NCI-H1694 (cell line): ENCODE data around the gene LTBP1.
"Not testable (repeated sequence)": the region's sequence is repeated elsewhere in the genome, so short reads cannot be mapped to it uniquely, and the experiment has no call there.

Experiments
- DNase-seq: peaks from one replicate; lab custom pipeline; 2025; lab: John Stamatoyannopoulos, UW

Gene LTBP1

DNA sequence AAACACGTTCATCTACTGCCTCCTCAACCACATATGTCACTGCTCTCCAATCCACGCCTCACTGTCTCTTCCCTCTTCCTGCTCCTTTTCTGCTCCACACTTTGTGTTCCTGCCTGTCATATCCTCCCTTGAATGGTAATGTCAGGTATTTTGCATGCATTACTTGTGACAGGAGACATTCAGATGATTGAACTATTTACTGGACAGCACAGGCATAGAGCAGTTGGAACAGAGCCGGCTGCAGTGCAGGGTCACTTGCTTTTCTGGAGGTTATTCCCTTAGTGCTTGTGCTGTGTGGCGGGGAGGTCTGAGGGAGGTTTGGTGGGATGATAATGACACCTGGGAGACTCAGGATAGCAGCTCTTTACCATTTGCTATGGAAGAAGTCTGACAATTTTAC is 93.8 kb downstream of the LTBP1 start:
- no peak for DNase-seq

DNA sequence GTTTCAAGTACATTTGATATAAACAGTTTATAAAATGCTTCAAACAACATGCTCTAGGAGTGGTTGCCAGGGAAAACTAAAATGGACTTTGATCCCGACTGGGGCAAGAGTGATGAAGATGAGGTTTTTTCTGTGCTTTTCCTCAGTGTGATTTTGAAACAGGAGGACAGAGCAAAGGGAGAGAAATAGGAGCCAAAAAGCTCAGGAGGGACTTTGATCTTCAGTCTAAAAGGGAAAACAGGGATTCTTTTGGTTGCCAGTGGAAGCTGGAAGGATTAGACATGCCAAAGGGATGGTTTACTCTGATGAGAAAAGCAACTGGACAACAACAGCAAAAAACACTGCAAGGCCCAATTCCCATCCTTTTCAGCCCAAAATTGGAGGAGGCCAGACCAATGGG is 95.5 kb downstream of the LTBP1 start:
- DNase-seq = no peak

DNA sequence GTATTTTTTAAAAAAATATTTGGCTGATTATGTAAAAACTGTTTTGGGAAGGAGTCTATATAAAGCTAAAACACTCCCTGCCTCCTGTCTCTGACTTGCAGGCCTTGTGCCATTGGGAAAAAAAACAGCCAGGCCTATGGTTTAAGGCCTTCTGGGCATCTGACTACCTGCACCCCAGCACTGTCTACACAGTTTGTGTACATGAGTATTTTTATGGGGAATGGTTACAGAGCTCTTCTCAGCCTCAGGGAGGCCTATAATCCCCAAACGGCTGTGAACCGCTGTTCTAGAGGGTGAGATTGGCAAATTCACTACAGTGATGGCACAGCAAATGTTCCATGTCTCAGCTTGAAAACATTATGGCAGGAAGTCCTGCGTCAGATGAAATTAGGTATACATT is 96.1 kb downstream of the LTBP1 start:
- no peak for DNase-seq

DNA sequence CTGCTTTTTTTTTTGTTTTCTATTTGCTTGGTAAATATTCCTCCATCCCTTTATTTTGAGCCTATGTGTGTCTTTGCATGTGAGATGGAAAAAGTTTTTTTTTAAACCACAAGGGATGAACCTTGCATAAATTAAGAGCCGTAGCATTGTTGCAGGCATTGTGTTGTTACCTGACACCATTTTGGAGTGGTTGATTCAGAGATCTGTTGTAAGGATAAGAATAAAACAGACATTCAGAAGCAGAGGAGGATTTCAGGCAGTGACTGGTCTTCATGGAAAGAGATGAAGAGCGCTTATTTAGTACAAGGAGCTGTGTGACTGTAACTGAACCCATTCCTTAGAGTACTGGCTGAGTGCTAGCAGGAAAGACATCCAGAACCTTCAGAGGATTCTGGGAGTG is 101.2 kb downstream of the LTBP1 start:
- DNase-seq = no peak

DNA sequence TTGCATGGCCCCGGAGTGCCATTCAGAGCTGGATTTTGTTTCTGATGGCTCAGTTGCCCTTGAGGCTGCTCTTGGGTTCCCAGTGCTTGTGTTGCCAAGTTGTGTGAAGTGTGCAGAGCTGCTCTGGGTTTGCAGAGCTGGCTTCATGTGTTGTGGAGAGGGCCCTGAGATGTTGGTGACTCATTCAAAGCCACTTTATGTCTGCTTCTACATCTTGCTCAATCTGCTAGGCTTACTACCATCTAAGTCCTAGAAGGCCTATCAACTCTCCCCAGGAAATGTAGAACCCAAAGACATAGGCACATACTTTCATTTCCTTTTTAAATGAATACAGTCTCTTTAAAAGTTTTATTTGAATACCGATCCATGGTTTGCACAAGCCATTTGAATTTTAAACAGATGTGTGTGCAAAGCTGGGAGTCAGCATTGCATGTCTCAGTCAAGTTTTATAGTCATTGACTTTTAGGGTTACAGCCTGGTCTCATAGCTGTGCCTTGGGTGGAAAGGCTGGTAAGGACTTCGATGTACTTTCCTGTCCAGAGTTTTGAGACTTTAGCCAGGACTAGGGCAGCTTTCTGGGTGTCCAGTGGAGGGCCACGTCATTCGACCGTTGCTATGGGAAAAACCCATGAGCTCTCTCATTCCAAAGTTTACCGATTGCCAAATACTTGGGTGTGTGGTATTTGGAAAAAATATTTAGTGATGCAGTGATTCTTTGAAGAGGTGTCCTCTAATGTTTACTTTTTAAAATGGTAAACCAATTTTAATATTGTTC is 105.0 kb downstream of the LTBP1 start:
- no peak for DNase-seq

DNA sequence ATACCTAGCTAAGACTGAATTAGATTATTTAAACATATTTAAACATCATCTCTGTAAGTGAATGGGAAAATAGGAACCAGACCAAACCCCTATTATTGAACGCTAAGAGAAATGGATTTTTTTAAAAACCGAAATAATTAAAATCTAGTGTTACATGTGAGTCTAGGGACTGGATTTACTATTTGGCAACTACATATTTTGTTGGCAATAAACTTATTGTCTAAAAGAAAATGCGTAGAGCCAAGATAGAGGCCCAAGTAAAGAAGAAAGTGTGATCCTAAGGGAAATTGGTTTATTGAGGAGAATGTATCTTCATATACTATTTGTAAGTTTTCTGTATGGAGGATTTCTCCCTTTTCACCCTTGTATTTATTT is 105.6 kb downstream of the LTBP1 start:
- DNase-seq = no peak

DNA sequence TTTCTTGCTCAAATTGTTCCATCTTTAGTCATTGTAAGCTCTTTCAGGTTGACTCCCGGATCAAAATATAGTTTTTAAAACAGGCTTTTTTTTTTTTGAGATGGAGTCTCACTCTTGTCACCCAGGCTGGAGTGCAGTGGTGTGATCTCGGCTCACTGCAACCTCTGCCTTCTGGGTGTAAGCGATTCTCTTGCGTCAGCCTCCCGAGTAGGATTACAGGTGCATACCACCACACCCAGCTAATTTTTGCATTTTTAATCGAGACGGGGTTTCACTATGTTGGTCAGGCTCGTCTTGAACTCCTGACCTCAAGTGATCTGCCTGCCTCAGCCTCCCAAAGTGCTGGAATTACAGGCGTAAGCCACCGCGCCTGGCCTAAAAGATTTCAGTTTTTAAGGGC is 106.0 kb downstream of the LTBP1 start:
- not testable (repeated sequence) for DNase-seq

DNA sequence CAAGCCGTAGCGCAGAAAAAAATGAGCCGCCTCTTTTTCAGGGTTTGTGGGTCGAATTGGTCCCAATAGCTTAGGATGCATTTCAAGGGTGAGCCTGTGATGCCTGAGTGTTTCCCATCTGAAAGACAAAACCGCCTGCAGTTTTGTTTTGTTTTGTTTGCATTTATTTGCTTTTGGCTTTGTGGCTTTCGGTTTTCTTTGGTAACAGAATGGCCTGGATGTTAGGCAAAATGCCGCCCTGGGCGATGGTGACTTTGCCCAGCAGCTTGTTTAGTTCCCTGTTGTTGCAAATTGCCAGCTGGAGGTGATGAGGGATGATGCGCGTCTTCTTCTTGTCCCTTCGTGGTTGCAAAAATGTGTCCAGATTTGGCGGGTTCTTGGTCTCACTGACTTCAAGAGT is 109.4 kb downstream of the LTBP1 start:
- DNase-seq = no peak

DNA sequence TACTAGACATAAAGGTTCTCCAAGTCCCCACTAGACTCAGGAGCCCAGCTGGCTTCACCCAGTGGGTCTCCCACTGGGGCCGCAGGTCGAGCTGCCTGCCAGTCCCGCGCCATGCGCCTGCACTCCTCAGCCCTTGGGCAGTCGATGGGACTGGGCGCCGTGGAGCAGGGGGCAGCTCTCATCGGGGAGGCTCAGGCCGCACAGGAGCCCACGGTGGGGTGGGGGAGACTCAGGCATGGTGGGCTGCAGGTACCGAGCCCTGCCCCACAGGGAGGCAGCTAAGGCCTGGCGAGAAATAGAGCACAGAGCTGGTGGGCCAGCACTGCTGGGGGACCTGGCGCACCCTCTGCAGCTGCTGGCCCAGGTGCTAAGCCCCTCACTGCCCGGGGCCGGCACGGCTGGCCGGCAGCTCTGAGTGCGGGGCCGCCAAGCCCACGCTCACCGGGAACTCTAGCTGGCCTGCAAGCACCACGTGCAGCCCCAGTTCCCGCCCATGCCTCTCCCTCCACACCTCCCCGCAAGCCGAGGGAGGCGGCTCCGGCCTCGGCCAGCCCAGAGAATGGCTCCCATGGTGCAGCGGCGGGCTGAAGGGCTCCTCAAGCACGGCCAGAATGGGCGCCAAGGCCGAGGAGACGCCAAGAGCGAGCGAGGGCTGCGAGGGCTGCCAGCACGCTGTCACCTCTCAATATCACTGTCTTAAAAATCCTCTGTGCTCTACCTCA is 110.7 kb downstream of the LTBP1 start:
- not testable (repeated sequence) for DNase-seq

DNA sequence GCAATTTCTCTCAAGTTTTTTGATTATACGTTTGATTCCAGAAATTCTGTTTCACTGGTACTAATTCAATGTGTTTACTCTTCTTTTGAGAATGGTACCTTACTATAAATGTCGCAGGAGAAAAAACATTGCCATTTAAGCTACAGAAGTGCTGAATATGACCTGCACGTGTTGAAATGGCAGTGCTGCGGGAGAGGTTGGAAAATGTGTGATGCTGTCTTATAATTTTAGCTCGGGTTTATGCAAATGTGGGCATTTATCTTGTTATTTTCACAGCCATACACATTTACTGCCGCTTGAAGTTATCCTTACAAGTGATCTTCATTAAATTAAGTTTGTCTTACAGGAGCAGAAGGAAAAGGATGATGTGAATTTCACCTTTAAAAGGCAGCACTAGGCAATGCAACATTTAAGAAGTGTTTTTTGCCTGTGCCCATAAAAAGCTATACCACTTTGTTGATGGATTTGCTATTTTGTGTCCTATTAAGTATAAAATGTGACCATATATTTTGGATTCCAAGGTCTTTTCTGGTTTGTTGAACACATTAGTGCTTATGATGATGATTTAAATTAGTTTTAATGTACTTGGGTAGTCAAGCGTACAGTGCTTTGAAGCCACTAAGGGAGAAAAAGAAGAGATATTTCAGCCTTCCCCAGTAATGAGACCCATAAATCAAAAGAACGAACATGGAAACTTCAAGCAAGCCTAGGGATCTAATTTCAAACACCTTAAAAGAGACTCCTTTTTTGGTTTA is 112.1 kb downstream of the LTBP1 start:
- DNase-seq = no peak

DNA sequence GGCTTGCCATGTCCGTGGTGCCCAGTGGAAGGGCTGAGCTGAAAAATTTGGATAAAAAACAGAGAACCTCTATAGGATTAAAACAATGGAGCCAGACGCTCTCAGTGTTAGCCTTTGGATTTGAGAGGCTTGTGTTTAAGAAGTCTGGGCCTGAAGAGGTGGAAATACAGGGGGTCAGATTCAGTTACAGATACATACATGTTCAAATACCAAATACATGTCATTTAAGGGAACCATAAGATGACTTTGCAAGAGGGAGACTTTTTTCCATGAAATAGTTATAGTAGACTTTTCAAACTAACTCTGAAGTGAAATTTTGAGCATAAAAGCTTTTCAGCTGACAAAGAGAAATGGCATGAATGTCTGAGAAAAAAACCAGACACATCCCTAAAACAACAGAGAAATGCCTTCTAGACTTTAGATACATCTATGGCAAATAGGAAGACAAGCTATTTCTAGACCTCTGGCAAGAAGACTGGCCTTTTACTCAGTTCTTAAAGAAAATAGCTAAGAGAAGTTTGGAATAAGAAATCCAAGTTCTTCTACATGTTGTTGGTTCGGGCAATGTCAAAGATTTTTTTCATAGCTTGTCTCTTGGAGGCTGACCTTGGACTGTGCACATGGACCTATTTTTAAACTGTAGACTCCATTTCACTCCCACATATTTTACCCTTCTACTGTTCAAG is 112.9 kb downstream of the LTBP1 start:
- DNase-seq = no peak

DNA sequence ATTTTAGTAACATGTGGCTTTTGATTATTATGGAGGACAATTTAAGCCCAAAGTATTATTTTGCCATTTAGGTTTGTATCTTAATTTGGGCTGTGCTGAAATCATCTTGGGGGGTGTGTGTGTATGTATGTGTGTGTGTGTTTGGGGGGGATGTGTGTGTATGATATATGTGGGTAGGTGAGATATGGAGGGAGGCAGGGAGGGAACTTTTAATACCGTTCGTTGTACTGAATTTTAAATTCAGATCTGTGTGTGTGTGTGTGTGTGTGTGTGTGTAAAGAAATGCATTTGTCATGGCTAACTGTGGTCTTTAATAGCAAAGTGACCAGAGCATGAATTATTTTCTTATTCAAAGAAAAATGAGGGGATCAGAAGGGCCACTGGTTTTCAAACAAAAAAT is 113.7 kb downstream of the LTBP1 start:
- DNase-seq = no peak

DNA sequence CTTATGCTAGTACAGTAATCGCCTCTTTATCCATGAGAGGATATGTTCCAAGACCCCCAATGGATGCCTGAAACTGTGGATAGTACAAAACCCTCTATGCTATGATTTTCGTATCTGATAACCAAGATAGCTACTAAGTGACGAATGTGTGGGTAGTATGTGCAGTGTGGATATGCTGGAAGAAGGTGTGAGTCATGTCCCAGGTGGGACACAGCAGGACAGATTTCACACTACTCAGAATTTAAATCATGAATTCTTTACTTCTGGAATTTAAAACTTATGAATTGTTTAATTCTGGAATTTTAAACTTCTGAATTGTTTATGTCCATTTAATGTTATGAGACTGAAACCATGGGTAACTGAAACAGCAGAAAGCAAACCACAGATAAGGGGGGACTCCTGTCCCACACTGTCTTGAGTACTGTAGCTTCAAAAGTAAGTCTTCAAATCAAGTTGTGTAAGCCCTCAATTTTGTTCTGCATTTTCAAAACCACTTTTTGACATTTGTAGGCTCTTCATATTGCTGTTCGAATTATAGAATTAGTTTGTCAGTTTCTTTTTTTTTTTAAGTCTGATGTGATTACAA is 116.0 kb downstream of the LTBP1 start:
- DNase-seq = no peak

DNA sequence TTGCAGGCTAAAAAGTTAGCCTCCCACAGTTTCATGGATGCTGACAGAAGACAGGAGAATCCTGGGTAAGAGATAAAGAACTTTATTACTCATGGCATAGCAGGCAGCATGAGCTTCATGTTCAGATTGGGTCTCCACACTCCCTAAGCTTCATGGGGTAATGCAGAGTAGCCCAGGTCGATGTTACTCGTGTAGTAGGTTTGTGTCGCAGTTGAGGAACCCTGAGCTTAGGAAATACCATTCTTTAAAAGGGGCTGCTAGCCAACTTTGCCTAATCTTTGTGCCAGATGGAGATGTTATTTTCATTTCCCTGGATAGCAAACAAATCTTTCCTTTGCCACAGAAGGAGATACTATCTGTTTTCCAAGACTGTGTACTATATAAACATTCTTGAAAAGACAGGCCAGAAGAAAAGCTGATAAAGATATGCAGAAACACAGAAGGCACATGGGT is 117.6 kb downstream of the LTBP1 start:
- no peak for DNase-seq

DNA sequence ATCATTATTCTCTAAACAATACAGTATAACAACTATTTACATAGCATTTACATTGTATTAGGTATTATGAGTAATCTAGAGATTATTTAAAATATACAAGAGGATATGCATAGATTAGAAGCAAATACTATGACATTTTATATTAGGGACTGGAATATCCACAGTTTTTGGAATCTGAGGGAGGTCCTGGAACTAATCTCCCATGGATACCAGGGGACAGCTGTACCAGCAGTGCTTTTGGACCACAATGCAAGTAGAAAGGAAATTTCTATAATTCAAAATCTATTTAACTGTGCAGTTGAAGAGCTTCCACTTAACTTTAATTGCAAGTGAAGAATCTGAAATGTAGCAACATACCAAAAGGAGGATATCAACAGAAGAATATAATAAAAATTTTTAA is 120.8 kb downstream of the LTBP1 start:
- DNase-seq = peak; percentile 39

DNA sequence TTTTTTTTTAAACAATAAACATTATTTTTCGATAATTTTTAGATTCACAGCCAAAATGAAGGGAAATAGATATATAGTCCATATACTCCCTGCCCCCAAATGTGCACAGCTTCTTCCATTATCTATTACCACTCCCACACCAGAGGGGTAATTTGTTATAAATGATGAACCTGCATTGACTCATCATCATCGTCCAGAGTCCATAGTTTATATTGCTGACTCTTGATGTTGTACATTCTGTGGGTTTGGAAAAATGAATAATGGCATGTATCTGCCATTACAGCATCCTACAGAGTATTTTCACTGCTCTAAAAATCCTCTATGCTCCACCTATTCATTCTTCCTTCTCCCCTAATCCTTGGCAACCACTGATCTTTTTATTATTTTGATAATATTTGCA is 121.5 kb downstream of the LTBP1 start:
- DNase-seq = no peak

DNA sequence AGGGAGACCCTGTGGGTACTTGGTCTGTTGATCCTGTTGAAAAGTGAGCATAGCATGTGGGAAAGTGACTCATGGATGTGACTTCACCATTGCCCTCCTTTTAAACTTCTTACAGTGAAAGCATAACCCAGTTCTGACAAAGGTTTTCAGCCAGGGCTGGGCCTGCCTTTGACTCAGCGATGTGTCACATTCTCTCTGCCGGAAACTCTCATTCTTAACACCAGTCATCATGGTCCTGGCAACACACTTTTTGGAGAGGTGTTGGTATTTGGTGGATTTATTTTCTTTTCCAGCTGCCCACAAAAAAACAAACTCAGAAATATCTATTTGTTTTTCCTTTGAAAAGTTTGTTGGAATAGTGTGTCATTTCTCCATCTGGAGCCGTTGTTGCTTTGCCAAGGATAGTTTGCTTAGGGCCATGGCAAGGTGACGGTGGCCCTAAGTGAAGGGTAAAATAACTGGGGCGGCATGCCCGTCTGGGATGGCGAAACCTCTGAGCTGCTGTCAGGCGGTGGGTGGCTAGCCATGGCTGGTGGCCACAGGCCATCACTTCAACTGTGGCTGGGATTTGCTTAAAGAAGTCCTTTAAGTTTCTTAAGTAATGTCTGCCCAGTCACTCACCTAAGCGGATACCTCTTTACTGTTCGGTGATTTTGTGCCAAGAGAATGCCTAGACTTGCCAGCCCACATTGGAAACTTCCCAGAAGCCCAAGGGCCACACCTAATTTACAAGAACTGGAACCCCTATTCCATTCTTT is 123.3 kb downstream of the LTBP1 start:
- DNase-seq = no peak

DNA sequence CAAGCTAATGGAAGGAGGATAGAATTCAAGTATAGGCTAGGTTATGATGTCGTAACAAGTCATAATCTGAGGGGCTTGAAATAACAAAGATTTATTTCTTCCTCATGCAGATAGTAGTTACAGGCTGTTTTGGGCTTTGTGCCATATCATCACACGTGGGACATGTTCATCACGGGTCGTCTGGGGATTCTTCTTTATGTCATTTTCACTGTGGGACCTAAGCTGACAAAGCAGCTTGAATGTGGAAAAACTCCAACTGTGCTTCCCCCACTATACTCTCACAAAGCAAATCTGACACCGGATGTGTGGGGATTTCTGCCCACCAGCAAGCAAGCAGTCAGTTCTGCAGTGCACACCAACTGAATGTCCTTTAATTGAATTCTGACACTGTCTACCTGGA is 124.8 kb downstream of the LTBP1 start:
- DNase-seq = no peak

DNA sequence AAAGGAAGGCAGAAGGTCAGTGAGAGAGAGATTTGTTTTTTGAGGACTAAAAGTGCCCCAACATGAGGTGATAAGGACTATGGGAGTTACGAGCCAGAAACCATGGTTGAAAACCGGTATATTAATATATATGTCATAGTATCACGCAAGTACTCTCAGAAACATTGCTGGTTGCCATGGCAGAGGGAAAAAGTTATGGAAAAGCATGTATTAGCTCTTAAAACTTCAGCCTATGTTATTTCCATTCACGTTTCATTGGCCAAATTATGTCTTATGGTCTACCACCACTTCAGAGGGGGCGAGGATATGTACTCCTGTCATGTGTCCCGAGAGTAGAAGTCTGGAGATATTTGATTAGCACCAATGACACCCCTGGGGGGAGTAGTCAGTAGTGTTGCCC is 125.9 kb downstream of the LTBP1 start:
- DNase-seq = no peak

DNA sequence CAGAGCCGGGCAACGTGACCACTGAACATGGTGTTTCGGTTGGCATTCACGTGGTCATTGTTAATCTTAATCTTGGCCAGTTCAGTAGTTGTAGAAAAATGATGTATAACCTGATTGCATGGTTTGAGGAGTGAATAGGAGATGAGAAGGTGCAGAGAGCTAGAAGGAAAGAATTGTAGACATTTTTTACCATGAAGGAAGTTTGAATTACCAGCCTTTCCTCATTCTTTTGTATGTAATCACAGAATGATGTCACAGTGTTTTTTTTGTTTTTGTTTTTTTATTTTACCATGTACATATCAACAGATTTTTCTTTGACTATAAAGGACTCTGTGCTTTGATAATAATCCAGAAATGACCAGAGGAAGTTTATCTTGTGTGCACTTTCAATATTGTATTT is 126.3 kb downstream of the LTBP1 start:
- DNase-seq = no peak

DNA sequence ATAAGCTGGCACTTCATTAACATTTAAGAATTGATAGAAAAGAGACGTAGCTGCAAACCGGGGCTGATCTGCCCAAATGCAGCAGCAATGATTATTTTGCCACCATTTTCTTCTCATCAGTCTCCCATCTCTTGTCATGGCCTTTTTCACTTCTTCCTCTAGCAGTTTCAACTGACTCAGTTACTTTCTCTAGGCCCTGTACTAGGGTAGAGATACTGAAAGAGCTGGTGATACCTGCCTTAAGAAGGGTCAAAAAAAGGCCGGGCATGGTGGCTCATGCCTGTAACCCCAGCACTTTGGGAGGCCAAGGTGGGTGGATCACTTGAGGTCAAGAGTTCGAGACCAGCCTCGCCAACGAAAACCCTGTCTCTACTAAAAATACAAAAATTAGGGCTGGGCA is 127.4 kb downstream of the LTBP1 start:
- no peak for DNase-seq
